GM12891 (cell line): ENCODE data around the gene REXO2.

Source experiments
- POLR2A ChIP-seq: IDR thresholded peaks from 2 replicates; pipeline ENCODE4 v1.6.1; 2011; ENCODE audit warnings: low read depth, low read length, control low read depth
- TAF1 ChIP-seq: IDR thresholded peaks from 2 replicates; pipeline ENCODE4 v1.6.1; 2011; ENCODE audit warnings: low read depth, low read length, control low read depth

GRCh38 chr11:114398303-114398920, 40.9 kb upstream of the REXO2 start:
- no peak for TF ChIP-seq POLR2A
- TF ChIP-seq TAF1 = no peak
